DMS53 treated with DMSO at 0.1 percent for 48 hours (cell line): Measurements from ENCODE around the gene ALOX12.
A peak's percentile ranks its signal among the peaks of the same experiment; 100 is the strongest.

ENCODE experiments used
- DNase-seq: peaks from one replicate; lab custom pipeline; 2025; ENCODE audit not compliant: unreplicated experiment; lab: John Stamatoyannopoulos, UW

The ALOX12 gene

GRCh38 chr17:7001318-7001961 is 5.6 kb downstream of the ALOX12 start:
- peak; percentile 10 for DNase-seq

- DNase-seq, result no peak
Observed at GRCh38 chr17:7002288-7003047, 6.6 kb downstream of the ALOX12 start.

- no peak for DNase-seq
Observed at GRCh38 chr17:7003745-7004144, 7.9 kb downstream of the ALOX12 start.

GRCh38 chr17:7004398-7005253 is 8.8 kb downstream of the ALOX12 start:
- peak; percentile 91 for DNase-seq

GRCh38 chr17:7005716-7006115 is 9.9 kb downstream of the ALOX12 start:
- no peak for DNase-seq

GRCh38 chr17:7007143-7007542 is 11.3 kb downstream of the ALOX12 start:
- no peak for DNase-seq

GRCh38 chr17:7010523-7010922 is 14.7 kb downstream of the ALOX12 start:
- DNase-seq, result no peak

GRCh38 chr17:7011415-7011814 is 15.6 kb downstream of the ALOX12 start:
- no peak for DNase-seq

GRCh38 chr17:7011942-7012254 is 16.0 kb downstream of the ALOX12 start:
- no peak for DNase-seq

GRCh38 chr17:7014261-7014994 is 18.6 kb downstream of the ALOX12 start:
- DNase-seq, result peak; percentile 98

GRCh38 chr17:7014995-7015958 is 19.4 kb downstream of the ALOX12 start:
- peak; percentile 82 for DNase-seq

GRCh38 chr17:7016418-7016817 is 20.6 kb downstream of the ALOX12 start:
- no peak for DNase-seq

- no peak for DNase-seq
Observed at GRCh38 chr17:7016886-7017826, 21.3 kb downstream of the ALOX12 start.

- no peak for DNase-seq
Observed at GRCh38 chr17:7017827-7018200, 22.0 kb downstream of the ALOX12 start.

GRCh38 chr17:7018331-7018964 is 22.6 kb downstream of the ALOX12 start:
- DNase-seq, result no peak

GRCh38 chr17:7019367-7019766 is 23.5 kb downstream of the ALOX12 start:
- DNase-seq, result no peak

- peak; percentile 50 for DNase-seq
Observed at GRCh38 chr17:7019839-7020519, 24.1 kb downstream of the ALOX12 start.
